GM12878 (cell line): ENCODE results near the gene DSC2. TPM values are rescaled to one million over a fixed set of nuclear protein-coding genes. Genes with fewer than 3 reads are reported as not detected.

Experiments
- BHLHE40 ChIP-seq, 2 experiments: fragments of 450-650 bp in 1 of 2; IDR thresholded peaks; 2 replicates each; pipeline ENCODE4 v1.6.1; 2011 to 2017; ENCODE audit warnings: low read depth in 2 of 2, borderline replicate concordance in 1 of 2, improper control_type of control experiment in 1 of 2, low read length in 1 of 2, mild to moderate bottlenecking in 1 of 2
- EED ChIP-seq: sonication (generic); IDR thresholded peaks from 2 replicates; pipeline ENCODE4 v1.6.1; 2016; ENCODE audit warnings: antibody characterized with exemption, low read depth
- EGR1 ChIP-seq, 2 experiments: IDR thresholded peaks; 1 replicate in 1 of 2; 2 replicates in 1 of 2; pipeline ENCODE4 v1.6.1; 2011 to 2012; ENCODE audit warnings: low read depth in 2 of 2, low read length in 2 of 2, borderline replicate concordance in 1 of 2, mild to moderate bottlenecking in 1 of 2, moderate library complexity in 1 of 2
- GATAD2B ChIP-seq: fragments of 450-650 bp; conservative IDR thresholded peaks from 2 replicates; pipeline ENCODE4 v1.6.1; 2017; ENCODE audit warnings: low read depth, mild to moderate bottlenecking, moderate library complexity
- JUNB ChIP-seq: IDR thresholded peaks from 2 replicates; pipeline ENCODE4 v1.6.1; 2016; ENCODE audit warnings: antibody characterized with exemption, mild to moderate bottlenecking
- JUND ChIP-seq: IDR thresholded peaks from 2 replicates; pipeline ENCODE4 v1.6.1; 2012; ENCODE audit warnings: low read depth, mild to moderate bottlenecking, low read length, improper control_type of control experiment, moderate library complexity
- KAT2A ChIP-seq: conservative IDR thresholded peaks from 2 replicates; pipeline ENCODE4 v1.6.1; 2011; ENCODE audit warnings: low read depth, low read length; ENCODE audit not compliant: control insufficient read depth
- PML ChIP-seq: IDR thresholded peaks from 2 replicates; pipeline ENCODE4 v1.6.1; 2012; ENCODE audit warnings: low read length, inconsistent platforms
- POLR2AphosphoS5 ChIP-seq: IDR thresholded peaks from 2 replicates; pipeline ENCODE4 v1.6.1; 2011; ENCODE audit warnings: mild to moderate bottlenecking, low read length, inconsistent platforms
- RELA ChIP-seq: fragments of 450-650 bp; IDR thresholded peaks from 2 replicates; pipeline ENCODE4 v1.8.0; 2014; ENCODE audit warnings: borderline replicate concordance; ENCODE audit not compliant: partially characterized antibody
- SIX5 ChIP-seq: IDR thresholded peaks from 2 replicates; pipeline ENCODE4 v1.6.1; 2011; ENCODE audit warnings: mild to moderate bottlenecking, low read depth, low read length, moderate library complexity; ENCODE audit not compliant: severe bottlenecking
- STAT3 ChIP-seq: IDR thresholded peaks from 2 replicates; pipeline ENCODE4 v1.6.1; 2011; ENCODE audit warnings: low read depth, low read length, improper control_type of control experiment
- SUPT20H ChIP-seq: IDR thresholded peaks from 2 replicates; pipeline ENCODE4 v1.6.1; 2011; ENCODE audit warnings: low read depth, mild to moderate bottlenecking, low read length, moderate library complexity, borderline replicate concordance; ENCODE audit not compliant: control insufficient read depth
- polyA plus RNA-seq, 11 experiments: library from polyadenylated mRNA; depleted of rRNA in 4 of 11; unstranded in 6 of 11; stranded (reverse) in 5 of 11; fragments of >200 nt; fragmentation: Nextera tagmentation in 4 of 11; fragmentation: Illumina TruSeq in 1 of 11; extraction: Ambion mirVana in 4 of 11; extraction: Trizol in 1 of 11; gene quantifications; 1 replicate in 1 of 11; 2 replicates in 10 of 11; pipeline versions ENCODE4 v1.2.1 to v1.2.3, GENCODE V29; 2011 to 2016; ENCODE audit warnings: inconsistent platforms in 2 of 11, missing spikeins in 2 of 11, low read depth in 1 of 11
- total RNA-seq, 4 experiments: library from RNA; depleted of rRNA in 3 of 4; stranded (reverse); fragments of >200 nt in 3 of 4; fragmentation: Illumina TruSeq in 1 of 4; extraction: Trizol in 1 of 4; gene quantifications; 2 replicates each; pipeline versions ENCODE4 v1.2.1 to v1.2.3, GENCODE V29; 2013 to 2021
- TF ChIP-seq, protein P1 (sequence below): fragments of 450-650 bp; IDR thresholded peaks from 2 replicates; pipeline ENCODE4 v1.6.1; 2016; ENCODE audit warnings: mild to moderate bottlenecking, moderate library complexity, borderline replicate concordance
- TF ChIP-seq, protein P2 (sequence below): IDR thresholded peaks from 2 replicates; pipeline ENCODE4 v1.6.1; 2011; ENCODE audit warnings: mild to moderate bottlenecking, low read depth, low read length, moderate library complexity; ENCODE audit not compliant: insufficient replicate concordance
- TF ChIP-seq, protein P3 (sequence below): fragments of 450-650 bp; IDR thresholded peaks from 2 replicates; pipeline ENCODE4 v1.6.1; 2017; ENCODE audit warnings: borderline replicate concordance
- TF ChIP-seq, protein P4 (sequence below): IDR thresholded peaks from 2 replicates; pipeline ENCODE4 v1.6.1; 2011; ENCODE audit warnings: low read depth, low read length, improper control_type of control experiment, borderline replicate concordance
- TF ChIP-seq, protein P5 (sequence below), 3 experiments: IDR thresholded peaks in 2 of 3; conservative IDR thresholded peaks in 1 of 3; 2 replicates each; pipeline ENCODE4 v1.5.1; 2011; ENCODE audit warnings: low read depth in 3 of 3, low read length in 3 of 3, mild to moderate bottlenecking in 3 of 3, control low read depth in 2 of 3, moderate library complexity in 2 of 3, inconsistent platforms in 1 of 3, mixed read lengths in 1 of 3; ENCODE audit not compliant: control insufficient read depth in 2 of 3, insufficient read depth in 1 of 3; ENCODE audit errors: extremely low read depth in 1 of 3
- TF ChIP-seq, protein P6 (sequence below): IDR thresholded peaks from 2 replicates; pipeline ENCODE4 v1.6.1; 2012; ENCODE audit warnings: low read length, inconsistent platforms

Gene DSC2
- total and polyA plus RNA-seq, 10 of the 15 experiments (the other 5 are each of a cell fraction or from before 2014, with no cell fraction given): 1.2 to 4.9 (median 3.0) TPM; not detected in 1

DNA sequence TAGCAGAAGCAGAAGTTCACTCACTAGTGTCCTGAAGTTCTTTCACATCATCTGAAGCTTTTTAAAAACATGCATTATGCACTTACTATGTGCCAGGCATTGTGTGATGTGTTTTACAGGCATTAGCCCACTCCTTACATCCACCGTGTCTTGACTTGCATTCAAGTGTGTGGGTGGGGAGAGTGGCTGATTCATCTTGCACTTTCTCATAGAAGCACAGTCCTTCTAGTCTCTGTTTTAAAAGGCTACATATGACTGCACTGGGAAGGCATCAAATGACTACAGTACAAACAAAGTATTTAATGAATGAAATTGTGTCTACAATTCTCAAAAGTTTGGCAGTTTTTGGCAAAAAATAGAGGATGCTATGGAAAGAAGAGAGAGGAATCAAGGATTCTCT, 38.1 kb downstream of the DSC2 start (continued):
- TF ChIP-seq, protein P1, sequence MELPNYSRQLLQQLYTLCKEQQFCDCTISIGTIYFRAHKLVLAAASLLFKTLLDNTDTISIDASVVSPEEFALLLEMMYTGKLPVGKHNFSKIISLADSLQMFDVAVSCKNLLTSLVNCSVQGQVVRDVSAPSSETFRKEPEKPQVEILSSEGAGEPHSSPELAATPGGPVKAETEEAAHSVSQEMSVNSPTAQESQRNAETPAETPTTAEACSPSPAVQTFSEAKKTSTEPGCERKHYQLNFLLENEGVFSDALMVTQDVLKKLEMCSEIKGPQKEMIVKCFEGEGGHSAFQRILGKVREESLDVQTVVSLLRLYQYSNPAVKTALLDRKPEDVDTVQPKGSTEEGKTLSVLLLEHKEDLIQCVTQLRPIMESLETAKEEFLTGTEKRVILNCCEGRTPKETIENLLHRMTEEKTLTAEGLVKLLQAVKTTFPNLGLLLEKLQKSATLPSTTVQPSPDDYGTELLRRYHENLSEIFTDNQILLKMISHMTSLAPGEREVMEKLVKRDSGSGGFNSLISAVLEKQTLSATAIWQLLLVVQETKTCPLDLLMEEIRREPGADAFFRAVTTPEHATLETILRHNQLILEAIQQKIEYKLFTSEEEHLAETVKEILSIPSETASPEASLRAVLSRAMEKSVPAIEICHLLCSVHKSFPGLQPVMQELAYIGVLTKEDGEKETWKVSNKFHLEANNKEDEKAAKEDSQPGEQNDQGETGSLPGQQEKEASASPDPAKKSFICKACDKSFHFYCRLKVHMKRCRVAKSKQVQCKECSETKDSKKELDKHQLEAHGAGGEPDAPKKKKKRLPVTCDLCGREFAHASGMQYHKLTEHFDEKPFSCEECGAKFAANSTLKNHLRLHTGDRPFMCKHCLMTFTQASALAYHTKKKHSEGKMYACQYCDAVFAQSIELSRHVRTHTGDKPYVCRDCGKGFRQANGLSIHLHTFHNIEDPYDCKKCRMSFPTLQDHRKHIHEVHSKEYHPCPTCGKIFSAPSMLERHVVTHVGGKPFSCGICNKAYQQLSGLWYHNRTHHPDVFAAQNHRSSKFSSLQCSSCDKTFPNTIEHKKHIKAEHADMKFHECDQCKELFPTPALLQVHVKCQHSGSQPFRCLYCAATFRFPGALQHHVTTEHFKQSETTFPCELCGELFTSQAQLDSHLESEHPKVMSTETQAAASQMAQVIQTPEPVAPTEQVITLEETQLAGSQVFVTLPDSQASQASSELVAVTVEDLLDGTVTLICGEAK: no peak
- no peak for TF ChIP-seq KAT2A
- TF ChIP-seq, protein P2, sequence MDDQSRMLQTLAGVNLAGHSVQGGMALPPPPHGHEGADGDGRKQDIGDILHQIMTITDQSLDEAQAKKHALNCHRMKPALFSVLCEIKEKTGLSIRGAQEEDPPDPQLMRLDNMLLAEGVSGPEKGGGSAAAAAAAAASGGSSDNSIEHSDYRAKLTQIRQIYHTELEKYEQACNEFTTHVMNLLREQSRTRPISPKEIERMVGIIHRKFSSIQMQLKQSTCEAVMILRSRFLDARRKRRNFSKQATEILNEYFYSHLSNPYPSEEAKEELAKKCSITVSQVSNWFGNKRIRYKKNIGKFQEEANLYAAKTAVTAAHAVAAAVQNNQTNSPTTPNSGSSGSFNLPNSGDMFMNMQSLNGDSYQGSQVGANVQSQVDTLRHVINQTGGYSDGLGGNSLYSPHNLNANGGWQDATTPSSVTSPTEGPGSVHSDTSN: no peak
- no peak for TF ChIP-seq SIX5
- TF ChIP-seq STAT3: no peak
- TF ChIP-seq, protein P3, sequence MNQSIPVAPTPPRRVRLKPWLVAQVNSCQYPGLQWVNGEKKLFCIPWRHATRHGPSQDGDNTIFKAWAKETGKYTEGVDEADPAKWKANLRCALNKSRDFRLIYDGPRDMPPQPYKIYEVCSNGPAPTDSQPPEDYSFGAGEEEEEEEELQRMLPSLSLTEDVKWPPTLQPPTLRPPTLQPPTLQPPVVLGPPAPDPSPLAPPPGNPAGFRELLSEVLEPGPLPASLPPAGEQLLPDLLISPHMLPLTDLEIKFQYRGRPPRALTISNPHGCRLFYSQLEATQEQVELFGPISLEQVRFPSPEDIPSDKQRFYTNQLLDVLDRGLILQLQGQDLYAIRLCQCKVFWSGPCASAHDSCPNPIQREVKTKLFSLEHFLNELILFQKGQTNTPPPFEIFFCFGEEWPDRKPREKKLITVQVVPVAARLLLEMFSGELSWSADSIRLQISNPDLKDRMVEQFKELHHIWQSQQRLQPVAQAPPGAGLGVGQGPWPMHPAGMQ: no peak
- TF ChIP-seq SUPT20H: no peak
- TF ChIP-seq, protein P4, sequence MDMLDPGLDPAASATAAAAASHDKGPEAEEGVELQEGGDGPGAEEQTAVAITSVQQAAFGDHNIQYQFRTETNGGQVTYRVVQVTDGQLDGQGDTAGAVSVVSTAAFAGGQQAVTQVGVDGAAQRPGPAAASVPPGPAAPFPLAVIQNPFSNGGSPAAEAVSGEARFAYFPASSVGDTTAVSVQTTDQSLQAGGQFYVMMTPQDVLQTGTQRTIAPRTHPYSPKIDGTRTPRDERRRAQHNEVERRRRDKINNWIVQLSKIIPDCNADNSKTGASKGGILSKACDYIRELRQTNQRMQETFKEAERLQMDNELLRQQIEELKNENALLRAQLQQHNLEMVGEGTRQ: no peak
- TF ChIP-seq RELA: no peak
- TF ChIP-seq, protein P5, sequence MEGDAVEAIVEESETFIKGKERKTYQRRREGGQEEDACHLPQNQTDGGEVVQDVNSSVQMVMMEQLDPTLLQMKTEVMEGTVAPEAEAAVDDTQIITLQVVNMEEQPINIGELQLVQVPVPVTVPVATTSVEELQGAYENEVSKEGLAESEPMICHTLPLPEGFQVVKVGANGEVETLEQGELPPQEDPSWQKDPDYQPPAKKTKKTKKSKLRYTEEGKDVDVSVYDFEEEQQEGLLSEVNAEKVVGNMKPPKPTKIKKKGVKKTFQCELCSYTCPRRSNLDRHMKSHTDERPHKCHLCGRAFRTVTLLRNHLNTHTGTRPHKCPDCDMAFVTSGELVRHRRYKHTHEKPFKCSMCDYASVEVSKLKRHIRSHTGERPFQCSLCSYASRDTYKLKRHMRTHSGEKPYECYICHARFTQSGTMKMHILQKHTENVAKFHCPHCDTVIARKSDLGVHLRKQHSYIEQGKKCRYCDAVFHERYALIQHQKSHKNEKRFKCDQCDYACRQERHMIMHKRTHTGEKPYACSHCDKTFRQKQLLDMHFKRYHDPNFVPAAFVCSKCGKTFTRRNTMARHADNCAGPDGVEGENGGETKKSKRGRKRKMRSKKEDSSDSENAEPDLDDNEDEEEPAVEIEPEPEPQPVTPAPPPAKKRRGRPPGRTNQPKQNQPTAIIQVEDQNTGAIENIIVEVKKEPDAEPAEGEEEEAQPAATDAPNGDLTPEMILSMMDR (IDR thresholded peaks at IDR 0.05 in 2 of 3, conservative IDR thresholded peaks at IDR 0.05 in 1 of 3; ENCODE audit: control insufficient read depth in 2 of 3, extremely low read depth in 1 of 3, insufficient read depth in 1 of 3, low read depth in 3 of 3, low read length in 3 of 3): no peak
- TF ChIP-seq POLR2AphosphoS5: no peak
- 0 out of 2 replicates have a peak, but pooled peaks have one; percentile 29 for TF ChIP-seq PML
- TF ChIP-seq BHLHE40 (IDR thresholded peaks at IDR 0.05; ENCODE audit: borderline replicate concordance in 1 of 2, low read depth in 2 of 2, low read length in 1 of 2): no peak
- no peak for TF ChIP-seq EED
- TF ChIP-seq JUNB: peak; percentile 77
- peak in 1 of 2 experiments; percentile 76; a peak in 2 of 3 replicates for TF ChIP-seq EGR1 (IDR thresholded peaks at IDR 0.05; ENCODE audit: borderline replicate concordance in 1 of 2, low read depth in 2 of 2, low read length in 2 of 2)
- no peak for TF ChIP-seq JUND
- TF ChIP-seq, protein P6, sequence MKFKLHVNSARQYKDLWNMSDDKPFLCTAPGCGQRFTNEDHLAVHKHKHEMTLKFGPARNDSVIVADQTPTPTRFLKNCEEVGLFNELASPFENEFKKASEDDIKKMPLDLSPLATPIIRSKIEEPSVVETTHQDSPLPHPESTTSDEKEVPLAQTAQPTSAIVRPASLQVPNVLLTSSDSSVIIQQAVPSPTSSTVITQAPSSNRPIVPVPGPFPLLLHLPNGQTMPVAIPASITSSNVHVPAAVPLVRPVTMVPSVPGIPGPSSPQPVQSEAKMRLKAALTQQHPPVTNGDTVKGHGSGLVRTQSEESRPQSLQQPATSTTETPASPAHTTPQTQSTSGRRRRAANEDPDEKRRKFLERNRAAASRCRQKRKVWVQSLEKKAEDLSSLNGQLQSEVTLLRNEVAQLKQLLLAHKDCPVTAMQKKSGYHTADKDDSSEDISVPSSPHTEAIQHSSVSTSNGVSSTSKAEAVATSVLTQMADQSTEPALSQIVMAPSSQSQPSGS: peak; percentile 61; the same call in 1 of the 2 replicates
- no peak for TF ChIP-seq GATAD2B
